Loucy (cell line): ENCODE results near the gene RIPOR2.
"Not testable (repeated sequence)": the region's sequence is repeated elsewhere in the genome, so short reads cannot be mapped to it uniquely, and the experiment has no call there.

Experiments
- H2AFZ ChIP-seq: fragments of 200-600 bp; sonication (generic); 2 replicates; pipeline ENCODE4 v1.6.0; 2016; ENCODE audit warnings: antibody characterized with exemption, mild to moderate bottlenecking, low read length, moderate library complexity
- H3F3A ChIP-seq: fragments of 200-600 bp; 2 replicates; pipeline ENCODE4 v1.6.0; 2016; ENCODE audit warnings: antibody characterized with exemption, low read depth, mild to moderate bottlenecking
- H3K27me3 ChIP-seq: fragments of 200-600 bp; sonication (generic); 2 replicates; pipeline ENCODE4 v1.6.1; 2014; ENCODE audit warnings: low read length, mild to moderate bottlenecking; ENCODE audit not compliant: insufficient read depth, poor library complexity, severe bottlenecking
- H3K36me3 ChIP-seq: fragments of 200-600 bp; sonication (generic); 2 replicates; pipeline ENCODE4 v1.6.1; 2016; ENCODE audit warnings: low read length; ENCODE audit not compliant: insufficient read depth
- H3K4me1 ChIP-seq: fragments of 200-600 bp; sonication (generic); 2 replicates; pipeline ENCODE4 v1.5.1; 2014; ENCODE audit warnings: low read length, mild to moderate bottlenecking; ENCODE audit not compliant: insufficient read depth, poor library complexity, severe bottlenecking
- H3K4me2 ChIP-seq: fragments of 200-600 bp; sonication (generic); 2 replicates; pipeline ENCODE4 v1.6.0; 2014; ENCODE audit warnings: antibody characterized with exemption, low read length, low read depth, mild to moderate bottlenecking; ENCODE audit not compliant: poor library complexity, severe bottlenecking
- H3K4me3 ChIP-seq: fragments of 200-600 bp; sonication (generic); 2 replicates; pipeline ENCODE4 v1.5.1; 2014; ENCODE audit warnings: low read length, mild to moderate bottlenecking, mixed read lengths; ENCODE audit not compliant: poor library complexity, severe bottlenecking
- H3K79me2 ChIP-seq: fragments of 200-600 bp; sonication (generic); 2 replicates; pipeline ENCODE4 v1.6.1; 2014; ENCODE audit warnings: low read length; ENCODE audit not compliant: insufficient read depth
- H3K9ac ChIP-seq: fragments of 200-600 bp; sonication (generic); 2 replicates; pipeline ENCODE4 v1.6.0; 2014; ENCODE audit warnings: mild to moderate bottlenecking, low read depth, low read length, moderate library complexity; ENCODE audit not compliant: poor library complexity, severe bottlenecking
- H3K9me2 ChIP-seq: fragments of 200-600 bp; sonication (generic); replicated peaks from 2 replicates; pipeline ENCODE4 v1.6.1; 2016; ENCODE audit warnings: low read depth, low read length, mixed read lengths
- H3K9me3 ChIP-seq: fragments of 200-600 bp; sonication (generic); 2 replicates; pipeline ENCODE4 v1.6.1; 2014; ENCODE audit warnings: mild to moderate bottlenecking, antibody characterized with exemption, low read length, low read depth; ENCODE audit not compliant: insufficient read depth
- H4K20me1 ChIP-seq: fragments of 200-600 bp; sonication (generic); 2 replicates; pipeline ENCODE4 v1.6.0; 2014; ENCODE audit warnings: antibody characterized with exemption, low read length, mild to moderate bottlenecking; ENCODE audit not compliant: insufficient read depth, poor library complexity, severe bottlenecking
- EZH2phosphoT487 ChIP-seq: fragments of 200-600 bp; IDR thresholded peaks from 2 replicates; pipeline ENCODE4 v1.6.1; 2018; ENCODE audit warnings: antibody characterized with exemption, mild to moderate bottlenecking, moderate library complexity, borderline replicate concordance
- TF ChIP-seq, protein P1 (sequence below): fragments of 200-600 bp; sonication (generic); conservative IDR thresholded peaks from 2 replicates; pipeline ENCODE4 v1.5.1; 2014; ENCODE audit warnings: mild to moderate bottlenecking, antibody characterized with exemption, low read length

RIPOR2 gene

DNA sequence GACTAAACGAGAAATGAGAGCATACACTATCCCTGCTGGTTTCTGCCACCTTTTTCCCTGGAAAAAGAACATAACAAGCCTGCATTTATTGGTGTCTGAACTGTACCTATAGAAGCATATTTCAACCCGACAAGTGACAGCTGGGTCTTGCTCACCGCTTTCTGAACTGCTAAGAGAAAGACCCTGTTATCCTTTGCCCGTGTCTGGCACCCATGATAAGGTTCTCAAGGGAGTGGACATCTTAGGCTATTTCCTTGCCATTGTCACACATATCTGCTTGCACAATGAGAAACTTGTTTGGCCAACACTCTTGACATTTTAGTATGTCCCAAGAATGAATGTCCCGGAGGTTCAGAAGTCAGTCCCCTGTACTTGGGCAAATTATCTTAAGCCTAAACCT lies 19.3 kb downstream of the RIPOR2 start:
- H3F3A ChIP-seq = peaks cover 3% of the 10 kb centered on the region; the same call in 1 of the 2 replicates
- no peak overlapping the region for H3K4me3 ChIP-seq
- no peak overlapping the region for H3K9ac ChIP-seq
- peaks cover 13% of the 10 kb centered on the region for H4K20me1 ChIP-seq
- peaks cover 30% of the 10 kb centered on the region for H3K4me1 ChIP-seq
- no peaks in the 10 kb centered on the region for H3K27me3 ChIP-seq
- no peak overlapping the region for H3K4me2 ChIP-seq
- H3K36me3 ChIP-seq = peaks cover 7% of the 10 kb centered on the region; the same call in 1 of the 2 replicates
- no peak overlapping the region for H2AFZ ChIP-seq
- H3K79me2 ChIP-seq = peaks cover 78% of the 10 kb centered on the region; the same call in 1 of the 2 replicates
- no peaks in the 10 kb centered on the region for H3K9me3 ChIP-seq
- TF ChIP-seq EZH2phosphoT487 = no peak
- TF ChIP-seq, protein P1, sequence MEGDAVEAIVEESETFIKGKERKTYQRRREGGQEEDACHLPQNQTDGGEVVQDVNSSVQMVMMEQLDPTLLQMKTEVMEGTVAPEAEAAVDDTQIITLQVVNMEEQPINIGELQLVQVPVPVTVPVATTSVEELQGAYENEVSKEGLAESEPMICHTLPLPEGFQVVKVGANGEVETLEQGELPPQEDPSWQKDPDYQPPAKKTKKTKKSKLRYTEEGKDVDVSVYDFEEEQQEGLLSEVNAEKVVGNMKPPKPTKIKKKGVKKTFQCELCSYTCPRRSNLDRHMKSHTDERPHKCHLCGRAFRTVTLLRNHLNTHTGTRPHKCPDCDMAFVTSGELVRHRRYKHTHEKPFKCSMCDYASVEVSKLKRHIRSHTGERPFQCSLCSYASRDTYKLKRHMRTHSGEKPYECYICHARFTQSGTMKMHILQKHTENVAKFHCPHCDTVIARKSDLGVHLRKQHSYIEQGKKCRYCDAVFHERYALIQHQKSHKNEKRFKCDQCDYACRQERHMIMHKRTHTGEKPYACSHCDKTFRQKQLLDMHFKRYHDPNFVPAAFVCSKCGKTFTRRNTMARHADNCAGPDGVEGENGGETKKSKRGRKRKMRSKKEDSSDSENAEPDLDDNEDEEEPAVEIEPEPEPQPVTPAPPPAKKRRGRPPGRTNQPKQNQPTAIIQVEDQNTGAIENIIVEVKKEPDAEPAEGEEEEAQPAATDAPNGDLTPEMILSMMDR = no peak
- no peaks in the 10 kb centered on the region for H3K9me2 ChIP-seq

DNA sequence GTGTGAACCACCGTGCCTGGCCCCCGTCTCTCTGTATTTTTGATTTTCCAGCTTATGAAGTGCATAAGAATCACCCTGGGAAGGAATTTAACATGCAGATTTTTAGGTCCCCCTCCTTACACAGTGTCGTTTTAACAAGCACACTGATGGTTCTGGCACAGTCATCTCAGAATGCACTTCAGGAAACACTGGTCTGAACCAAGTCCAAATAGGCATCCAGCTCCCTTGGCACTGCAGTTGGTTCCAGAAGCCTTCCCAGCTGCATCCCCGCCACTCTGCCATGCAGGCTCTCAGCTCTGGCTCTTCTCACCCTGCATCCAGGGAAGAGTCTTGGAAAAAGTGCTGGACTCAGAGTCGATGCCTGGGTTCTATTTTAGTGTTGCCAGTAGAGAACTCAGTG lies 20.1 kb downstream of the RIPOR2 start:
- H3K36me3 ChIP-seq = peaks cover 7% of the 10 kb centered on the region; the same call in 1 of the 2 replicates
- peaks cover 22% of the 10 kb centered on the region for H3K4me1 ChIP-seq
- no peaks in the 10 kb centered on the region for H3K9me3 ChIP-seq
- peaks cover 74% of the 10 kb centered on the region; the same call in 1 of the 2 replicates for H3K79me2 ChIP-seq
- H4K20me1 ChIP-seq = peaks cover 13% of the 10 kb centered on the region
- no peak overlapping the region for H3K4me3 ChIP-seq
- peaks cover 3% of the 10 kb centered on the region; the same call in 1 of the 2 replicates for H3F3A ChIP-seq
- TF ChIP-seq EZH2phosphoT487 = no peak
- TF ChIP-seq, protein P1 = no peak
- no peak overlapping the region for H3K4me2 ChIP-seq
- no peaks in the 10 kb centered on the region for H3K9me2 ChIP-seq
- no peaks in the 10 kb centered on the region for H3K27me3 ChIP-seq
- no peak overlapping the region for H2AFZ ChIP-seq
- H3K9ac ChIP-seq = no peak overlapping the region

DNA sequence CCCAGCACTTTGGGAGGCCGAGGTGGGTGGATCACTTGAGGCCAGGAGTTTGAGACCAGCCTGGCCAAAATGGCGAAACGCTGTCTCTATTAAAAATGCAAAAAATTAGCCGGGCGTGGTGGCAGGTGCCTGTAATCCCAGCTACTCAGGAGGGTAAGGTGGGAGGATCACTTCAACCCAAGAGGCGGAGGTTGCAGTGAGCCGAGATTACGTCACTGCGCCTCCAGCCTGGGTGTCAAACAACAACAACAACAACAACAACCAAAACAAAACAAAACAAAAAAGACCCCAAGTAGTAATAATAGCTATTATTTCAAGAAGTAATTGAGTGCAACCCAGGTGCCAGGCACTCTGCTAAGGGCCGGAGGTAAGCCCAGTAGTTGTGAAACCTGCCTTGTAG lies 21.7 kb downstream of the RIPOR2 start:
- peaks cover 78% of the 10 kb centered on the region; the same call in 1 of the 2 replicates for H3K79me2 ChIP-seq
- H3K36me3 ChIP-seq, H3K27me3 ChIP-seq, H3F3A ChIP-seq, H3K4me3 ChIP-seq, H4K20me1 ChIP-seq, H2AFZ ChIP-seq, H3K9me2 ChIP-seq, H3K4me2 ChIP-seq, H3K9me3 ChIP-seq, H3K9ac ChIP-seq, H3K4me1 ChIP-seq: not testable (repeated sequence)

DNA sequence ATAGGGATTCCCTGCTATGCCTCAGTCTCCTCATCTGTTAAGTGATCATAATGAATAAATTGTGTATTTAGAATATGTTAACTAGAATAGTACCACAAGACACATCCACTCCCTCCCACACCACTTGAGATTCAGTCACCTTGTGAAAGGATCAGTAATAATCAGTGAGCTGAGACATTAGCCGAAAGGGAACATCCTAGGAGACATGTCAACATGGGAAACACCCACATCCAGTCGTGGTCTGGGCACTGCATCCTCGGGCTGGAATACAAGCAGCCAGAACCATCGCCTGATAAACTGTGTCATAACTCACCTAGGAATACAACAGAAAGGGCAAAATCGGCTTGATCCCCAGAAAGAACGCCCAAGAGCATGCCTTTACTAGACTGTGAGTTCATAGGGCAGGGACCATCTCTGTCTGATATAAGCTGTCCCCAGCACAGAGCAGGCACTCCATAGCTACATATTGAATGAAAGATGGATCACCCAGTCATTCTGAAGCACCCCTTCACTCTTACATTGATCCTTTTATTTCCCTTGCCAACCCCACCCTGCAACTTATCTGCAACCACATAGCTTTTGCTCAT lies 23.9 kb downstream of the RIPOR2 start:
- Histone ChIP-seq H3K9ac (no peak overlapping the region), H3K4me2 (no peak overlapping the region), H3K9me3 (no peaks in the 10 kb centered on the region), H3K4me1 (peaks cover 12% of the 10 kb centered on the region), H3K4me3 (no peak overlapping the region), H2AFZ (no peak overlapping the region), H3K27me3 (no peaks in the 10 kb centered on the region), H4K20me1 (peaks cover 3% of the 10 kb centered on the region), H3F3A (no peaks in the 10 kb centered on the region), H3K36me3 (peaks cover 3% of the 10 kb centered on the region; the same call in 1 of the 2 replicates), H3K79me2 (peaks cover 65% of the 10 kb centered on the region), H3K9me2 (no peaks in the 10 kb centered on the region)
- TF ChIP-seq, protein P1 = no peak
- TF ChIP-seq EZH2phosphoT487 = no peak
